ENCODE results near the gene FSTL3. TPM values are rescaled to one million over a fixed set of nuclear protein-coding genes. Genes with fewer than 3 reads are reported as not detected.
A peak's percentile ranks its signal among the peaks of the same experiment; 100 is the strongest.

The FSTL3 gene
- total and polyA plus RNA-seq, 2 of the 13 experiments (the other 11 are each of a cell fraction or from before 2014, with no cell fraction given), result 13.5 to 15.6 TPM

DNA sequence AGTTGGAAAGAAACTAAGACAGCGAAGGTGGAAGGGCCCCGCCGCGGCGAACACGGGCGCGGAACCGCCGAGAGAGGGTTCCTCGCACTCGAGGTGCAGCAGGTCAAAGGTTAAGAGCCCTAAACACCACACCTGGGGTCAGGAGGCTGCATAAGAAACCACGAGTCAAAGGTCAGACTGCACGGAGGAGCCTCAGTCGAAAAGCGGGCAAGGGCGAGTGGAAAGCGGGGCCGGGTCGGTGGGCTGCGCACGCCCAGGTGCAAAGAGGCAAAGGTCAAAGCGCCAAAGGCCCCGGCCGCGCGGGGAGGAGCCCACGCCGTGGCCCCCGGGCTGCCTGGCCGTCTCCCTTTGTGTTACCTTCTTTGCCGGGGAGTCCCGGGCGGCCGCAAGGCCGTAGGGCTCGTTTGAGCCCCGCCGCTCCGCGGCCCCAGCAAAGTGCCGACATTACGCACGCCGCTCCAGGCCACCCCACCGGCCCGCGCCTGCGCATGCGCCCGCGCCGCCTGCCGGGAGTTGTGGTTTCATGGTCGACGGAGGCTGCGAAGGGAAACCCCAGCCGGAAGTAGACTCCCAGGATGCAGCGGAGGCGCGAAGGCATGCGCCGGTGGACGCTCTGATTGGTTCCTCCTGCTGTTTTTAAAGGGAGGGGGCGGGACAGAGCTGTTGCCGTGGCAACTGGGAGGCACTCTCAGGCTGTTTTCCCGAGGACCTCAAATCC is 43.0 kb upstream of the FSTL3 start, which contains the start of gene POLRMT (continued):
- TF ChIP-seq, protein P1, sequence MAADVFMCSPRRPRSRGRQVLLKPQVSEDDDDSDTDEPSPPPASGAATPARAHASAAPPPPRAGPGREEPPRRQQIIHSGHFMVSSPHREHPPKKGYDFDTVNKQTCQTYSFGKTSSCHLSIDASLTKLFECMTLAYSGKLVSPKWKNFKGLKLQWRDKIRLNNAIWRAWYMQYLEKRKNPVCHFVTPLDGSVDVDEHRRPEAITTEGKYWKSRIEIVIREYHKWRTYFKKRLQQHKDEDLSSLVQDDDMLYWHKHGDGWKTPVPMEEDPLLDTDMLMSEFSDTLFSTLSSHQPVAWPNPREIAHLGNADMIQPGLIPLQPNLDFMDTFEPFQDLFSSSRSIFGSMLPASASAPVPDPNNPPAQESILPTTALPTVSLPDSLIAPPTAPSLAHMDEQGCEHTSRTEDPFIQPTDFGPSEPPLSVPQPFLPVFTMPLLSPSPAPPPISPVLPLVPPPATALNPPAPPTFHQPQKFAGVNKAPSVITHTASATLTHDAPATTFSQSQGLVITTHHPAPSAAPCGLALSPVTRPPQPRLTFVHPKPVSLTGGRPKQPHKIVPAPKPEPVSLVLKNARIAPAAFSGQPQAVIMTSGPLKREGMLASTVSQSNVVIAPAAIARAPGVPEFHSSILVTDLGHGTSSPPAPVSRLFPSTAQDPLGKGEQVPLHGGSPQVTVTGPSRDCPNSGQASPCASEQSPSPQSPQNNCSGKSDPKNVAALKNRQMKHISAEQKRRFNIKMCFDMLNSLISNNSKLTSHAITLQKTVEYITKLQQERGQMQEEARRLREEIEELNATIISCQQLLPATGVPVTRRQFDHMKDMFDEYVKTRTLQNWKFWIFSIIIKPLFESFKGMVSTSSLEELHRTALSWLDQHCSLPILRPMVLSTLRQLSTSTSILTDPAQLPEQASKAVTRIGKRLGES (CRISPR knock-in tag; IDR thresholded peaks at IDR 0.05; ENCODE audit: borderline replicate concordance), result peak; percentile 26; the same call in 1 of the 2 replicates
- TF ChIP-seq, protein P2, sequence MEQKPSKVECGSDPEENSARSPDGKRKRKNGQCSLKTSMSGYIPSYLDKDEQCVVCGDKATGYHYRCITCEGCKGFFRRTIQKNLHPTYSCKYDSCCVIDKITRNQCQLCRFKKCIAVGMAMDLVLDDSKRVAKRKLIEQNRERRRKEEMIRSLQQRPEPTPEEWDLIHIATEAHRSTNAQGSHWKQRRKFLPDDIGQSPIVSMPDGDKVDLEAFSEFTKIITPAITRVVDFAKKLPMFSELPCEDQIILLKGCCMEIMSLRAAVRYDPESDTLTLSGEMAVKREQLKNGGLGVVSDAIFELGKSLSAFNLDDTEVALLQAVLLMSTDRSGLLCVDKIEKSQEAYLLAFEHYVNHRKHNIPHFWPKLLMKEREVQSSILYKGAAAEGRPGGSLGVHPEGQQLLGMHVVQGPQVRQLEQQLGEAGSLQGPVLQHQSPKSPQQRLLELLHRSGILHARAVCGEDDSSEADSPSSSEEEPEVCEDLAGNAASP (CRISPR knock-in tag; IDR thresholded peaks at IDR 0.05; ENCODE audit: borderline replicate concordance), result no peak; the same call in 1 of the 2 replicates
- TF ChIP-seq HOXA7 (CRISPR knock-in tag; IDR thresholded peaks at IDR 0.05), result no peak
- TF ChIP-seq, protein P3, sequence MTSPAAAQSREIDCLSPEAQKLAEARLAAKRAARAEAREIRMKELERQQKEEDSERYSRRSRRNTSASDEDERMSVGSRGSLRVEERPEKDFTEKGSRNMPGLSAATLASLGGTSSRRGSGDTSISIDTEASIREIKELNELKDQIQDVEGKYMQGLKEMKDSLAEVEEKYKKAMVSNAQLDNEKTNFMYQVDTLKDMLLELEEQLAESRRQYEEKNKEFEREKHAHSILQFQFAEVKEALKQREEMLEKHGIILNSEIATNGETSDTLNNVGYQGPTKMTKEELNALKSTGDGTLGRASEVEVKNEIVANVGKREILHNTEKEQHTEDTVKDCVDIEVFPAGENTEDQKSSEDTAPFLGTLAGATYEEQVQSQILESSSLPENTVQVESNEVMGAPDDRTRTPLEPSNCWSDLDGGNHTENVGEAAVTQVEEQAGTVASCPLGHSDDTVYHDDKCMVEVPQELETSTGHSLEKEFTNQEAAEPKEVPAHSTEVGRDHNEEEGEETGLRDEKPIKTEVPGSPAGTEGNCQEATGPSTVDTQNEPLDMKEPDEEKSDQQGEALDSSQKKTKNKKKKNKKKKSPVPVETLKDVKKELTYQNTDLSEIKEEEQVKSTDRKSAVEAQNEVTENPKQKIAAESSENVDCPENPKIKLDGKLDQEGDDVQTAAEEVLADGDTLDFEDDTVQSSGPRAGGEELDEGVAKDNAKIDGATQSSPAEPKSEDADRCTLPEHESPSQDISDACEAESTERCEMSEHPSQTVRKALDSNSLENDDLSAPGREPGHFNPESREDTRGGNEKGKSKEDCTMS (CRISPR knock-in tag; conservative IDR thresholded peaks at IDR 0.05), result no peak; the same call in 1 of the 2 replicates
- no peak for TF ChIP-seq NR1H2 (CRISPR knock-in tag; IDR thresholded peaks at IDR 0.05; ENCODE audit: borderline replicate concordance, low read depth)
- no peak for TF ChIP-seq DR1 (CRISPR knock-in tag; IDR thresholded peaks at IDR 0.05)
- TF ChIP-seq SYNCRIP (IDR thresholded peaks at IDR 0.05; ENCODE audit: insufficient read depth, low read depth, low read length), result no peak
- no peak for TF ChIP-seq ZFP36 (IDR thresholded peaks at IDR 0.05; ENCODE audit: borderline replicate concordance, low read depth, low read length, partially characterized antibody)
- no peak for TF ChIP-seq ZNF839 (CRISPR knock-in tag; IDR thresholded peaks at IDR 0.05; ENCODE audit: borderline replicate concordance)
- no peak for TF ChIP-seq ZNF431 (CRISPR knock-in tag; IDR thresholded peaks at IDR 0.05; ENCODE audit: borderline replicate concordance, low read depth)
- peak; percentile 91 for TF ChIP-seq GABPA (IDR thresholded peaks at IDR 0.05; ENCODE audit: low read depth, low read length)
- TF ChIP-seq GABPA (CRISPR knock-in tag; IDR thresholded peaks at IDR 0.05; ENCODE audit: low read depth), result peak; percentile 95
- no peak for TF ChIP-seq AKAP8 (CRISPR knock-in tag; IDR thresholded peaks at IDR 0.05)
- no peak for TF ChIP-seq DPF2 (CRISPR knock-in tag; IDR thresholded peaks at IDR 0.05; ENCODE audit: borderline replicate concordance, low read depth)
- TF ChIP-seq, protein P4, sequence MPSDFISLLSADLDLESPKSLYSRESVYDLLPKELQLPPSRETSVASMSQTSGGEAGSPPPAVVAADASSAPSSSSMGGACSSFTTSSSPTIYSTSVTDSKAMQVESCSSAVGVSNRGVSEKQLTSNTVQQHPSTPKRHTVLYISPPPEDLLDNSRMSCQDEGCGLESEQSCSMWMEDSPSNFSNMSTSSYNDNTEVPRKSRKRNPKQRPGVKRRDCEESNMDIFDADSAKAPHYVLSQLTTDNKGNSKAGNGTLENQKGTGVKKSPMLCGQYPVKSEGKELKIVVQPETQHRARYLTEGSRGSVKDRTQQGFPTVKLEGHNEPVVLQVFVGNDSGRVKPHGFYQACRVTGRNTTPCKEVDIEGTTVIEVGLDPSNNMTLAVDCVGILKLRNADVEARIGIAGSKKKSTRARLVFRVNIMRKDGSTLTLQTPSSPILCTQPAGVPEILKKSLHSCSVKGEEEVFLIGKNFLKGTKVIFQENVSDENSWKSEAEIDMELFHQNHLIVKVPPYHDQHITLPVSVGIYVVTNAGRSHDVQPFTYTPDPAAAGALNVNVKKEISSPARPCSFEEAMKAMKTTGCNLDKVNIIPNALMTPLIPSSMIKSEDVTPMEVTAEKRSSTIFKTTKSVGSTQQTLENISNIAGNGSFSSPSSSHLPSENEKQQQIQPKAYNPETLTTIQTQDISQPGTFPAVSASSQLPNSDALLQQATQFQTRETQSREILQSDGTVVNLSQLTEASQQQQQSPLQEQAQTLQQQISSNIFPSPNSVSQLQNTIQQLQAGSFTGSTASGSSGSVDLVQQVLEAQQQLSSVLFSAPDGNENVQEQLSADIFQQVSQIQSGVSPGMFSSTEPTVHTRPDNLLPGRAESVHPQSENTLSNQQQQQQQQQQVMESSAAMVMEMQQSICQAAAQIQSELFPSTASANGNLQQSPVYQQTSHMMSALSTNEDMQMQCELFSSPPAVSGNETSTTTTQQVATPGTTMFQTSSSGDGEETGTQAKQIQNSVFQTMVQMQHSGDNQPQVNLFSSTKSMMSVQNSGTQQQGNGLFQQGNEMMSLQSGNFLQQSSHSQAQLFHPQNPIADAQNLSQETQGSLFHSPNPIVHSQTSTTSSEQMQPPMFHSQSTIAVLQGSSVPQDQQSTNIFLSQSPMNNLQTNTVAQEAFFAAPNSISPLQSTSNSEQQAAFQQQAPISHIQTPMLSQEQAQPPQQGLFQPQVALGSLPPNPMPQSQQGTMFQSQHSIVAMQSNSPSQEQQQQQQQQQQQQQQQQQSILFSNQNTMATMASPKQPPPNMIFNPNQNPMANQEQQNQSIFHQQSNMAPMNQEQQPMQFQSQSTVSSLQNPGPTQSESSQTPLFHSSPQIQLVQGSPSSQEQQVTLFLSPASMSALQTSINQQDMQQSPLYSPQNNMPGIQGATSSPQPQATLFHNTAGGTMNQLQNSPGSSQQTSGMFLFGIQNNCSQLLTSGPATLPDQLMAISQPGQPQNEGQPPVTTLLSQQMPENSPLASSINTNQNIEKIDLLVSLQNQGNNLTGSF (CRISPR knock-in tag; IDR thresholded peaks at IDR 0.05), result no peak
- peak; percentile 77 for TF ChIP-seq CREM (IDR thresholded peaks at IDR 0.05)
- no peak for TF ChIP-seq CREM (CRISPR knock-in tag; IDR thresholded peaks at IDR 0.05)

All from HepG2 (cell line).